AG09309 (cell line): ENCODE measurements around the gene SUV39H1.

ENCODE experiments used
- DNase-seq: peaks from one replicate; pipeline ENCODE4 v3.0.0-alpha.2; 2010; ENCODE audit warnings: low read depth
- H3K4me3 ChIP-seq: 2 replicates; pipeline ENCODE4 v1.5.1; 2011; ENCODE audit warnings: mild to moderate bottlenecking, low read depth, low read length, moderate library complexity; ENCODE audit not compliant: control insufficient read depth
- TF ChIP-seq, protein P1 (sequence below): IDR thresholded peaks from 2 replicates; pipeline ENCODE4 v1.5.1; 2011; ENCODE audit warnings: mild to moderate bottlenecking, low read depth, low read length, inconsistent platforms; ENCODE audit not compliant: insufficient read depth, control insufficient read depth; ENCODE audit errors: missing control alignments

Gene SUV39H1

DNA sequence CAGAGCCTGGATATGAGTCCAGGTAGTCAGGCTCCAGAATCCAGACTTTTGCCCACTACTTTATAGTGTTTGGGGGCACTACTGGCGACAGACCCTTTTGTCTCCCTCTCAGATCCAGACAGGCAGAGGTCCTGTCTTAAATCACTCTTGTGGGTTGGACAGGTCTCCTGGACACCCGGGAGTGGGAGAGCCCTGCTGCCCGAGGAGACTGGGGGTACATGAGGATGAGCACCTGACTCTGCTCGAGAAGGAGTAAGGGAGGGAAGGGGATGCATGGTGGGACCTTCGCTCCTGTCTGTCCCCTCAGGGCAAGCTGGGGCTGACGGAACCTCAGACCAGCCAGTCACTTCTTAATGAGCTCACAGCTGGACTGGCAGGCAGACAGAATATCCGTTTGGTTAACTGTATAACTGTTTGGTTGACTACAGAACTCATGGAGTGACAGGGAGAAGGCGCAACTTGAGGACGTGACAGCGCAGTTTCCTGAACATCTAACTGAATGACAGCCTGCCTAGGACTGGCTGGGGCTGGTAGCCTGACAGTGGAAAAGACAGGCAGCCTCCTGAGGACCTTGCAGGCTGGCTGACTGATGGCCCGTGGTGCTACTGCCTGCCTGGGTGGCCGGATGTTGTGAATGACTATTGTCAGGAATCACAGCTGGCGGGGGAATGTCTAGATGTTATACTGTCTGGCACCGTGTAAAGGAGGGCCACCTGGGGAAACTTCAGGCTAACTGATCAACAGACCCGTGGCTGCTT, 1.6 kb upstream of the SUV39H1 start:
- TF ChIP-seq, protein P1, sequence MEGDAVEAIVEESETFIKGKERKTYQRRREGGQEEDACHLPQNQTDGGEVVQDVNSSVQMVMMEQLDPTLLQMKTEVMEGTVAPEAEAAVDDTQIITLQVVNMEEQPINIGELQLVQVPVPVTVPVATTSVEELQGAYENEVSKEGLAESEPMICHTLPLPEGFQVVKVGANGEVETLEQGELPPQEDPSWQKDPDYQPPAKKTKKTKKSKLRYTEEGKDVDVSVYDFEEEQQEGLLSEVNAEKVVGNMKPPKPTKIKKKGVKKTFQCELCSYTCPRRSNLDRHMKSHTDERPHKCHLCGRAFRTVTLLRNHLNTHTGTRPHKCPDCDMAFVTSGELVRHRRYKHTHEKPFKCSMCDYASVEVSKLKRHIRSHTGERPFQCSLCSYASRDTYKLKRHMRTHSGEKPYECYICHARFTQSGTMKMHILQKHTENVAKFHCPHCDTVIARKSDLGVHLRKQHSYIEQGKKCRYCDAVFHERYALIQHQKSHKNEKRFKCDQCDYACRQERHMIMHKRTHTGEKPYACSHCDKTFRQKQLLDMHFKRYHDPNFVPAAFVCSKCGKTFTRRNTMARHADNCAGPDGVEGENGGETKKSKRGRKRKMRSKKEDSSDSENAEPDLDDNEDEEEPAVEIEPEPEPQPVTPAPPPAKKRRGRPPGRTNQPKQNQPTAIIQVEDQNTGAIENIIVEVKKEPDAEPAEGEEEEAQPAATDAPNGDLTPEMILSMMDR: no peak
- no peak for DNase-seq
- H3K4me3 ChIP-seq: no peak overlapping the region

DNA sequence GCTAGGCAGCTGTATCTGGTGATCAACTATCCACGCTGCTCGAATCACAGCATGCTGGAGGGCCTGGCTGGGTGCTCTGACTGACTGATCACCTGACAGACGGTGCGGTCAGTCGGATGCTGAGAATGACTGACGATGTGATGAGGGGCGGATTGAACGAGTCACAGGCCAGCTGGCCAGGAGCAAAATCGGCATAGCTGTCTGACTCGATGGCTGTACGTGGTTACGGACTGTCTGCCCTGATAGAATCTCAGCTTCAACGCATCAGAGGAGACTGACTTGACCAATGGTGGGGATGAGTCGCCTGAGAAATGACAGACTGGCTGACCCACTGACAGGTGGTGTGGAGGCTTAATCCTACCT, 1.0 kb upstream of the SUV39H1 start:
- no peak overlapping the region for H3K4me3 ChIP-seq
- TF ChIP-seq, protein P1: no peak
- DNase-seq: no peak

DNA sequence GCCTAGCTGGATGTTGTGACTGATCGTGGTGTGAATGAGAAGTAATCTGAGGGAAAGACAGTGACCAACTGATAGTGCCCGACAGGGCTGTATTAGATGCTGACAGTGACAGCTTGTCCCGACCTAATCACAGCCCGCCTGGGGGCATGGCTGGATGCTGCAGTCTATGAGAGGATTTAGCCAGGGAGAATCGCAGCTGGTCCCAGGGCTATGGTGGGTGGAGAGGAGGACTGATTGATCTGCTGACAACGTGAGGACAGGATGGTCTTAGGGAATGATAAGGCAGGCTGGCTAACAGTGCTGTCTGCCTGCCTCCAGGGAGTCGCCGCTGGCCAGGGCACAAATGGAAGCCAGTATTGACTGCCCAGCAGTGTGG, 621 bp upstream of the SUV39H1 start:
- peak overlapping the region; percentile 62 for H3K4me3 ChIP-seq
- TF ChIP-seq, protein P1: no peak
- DNase-seq: no peak

DNA sequence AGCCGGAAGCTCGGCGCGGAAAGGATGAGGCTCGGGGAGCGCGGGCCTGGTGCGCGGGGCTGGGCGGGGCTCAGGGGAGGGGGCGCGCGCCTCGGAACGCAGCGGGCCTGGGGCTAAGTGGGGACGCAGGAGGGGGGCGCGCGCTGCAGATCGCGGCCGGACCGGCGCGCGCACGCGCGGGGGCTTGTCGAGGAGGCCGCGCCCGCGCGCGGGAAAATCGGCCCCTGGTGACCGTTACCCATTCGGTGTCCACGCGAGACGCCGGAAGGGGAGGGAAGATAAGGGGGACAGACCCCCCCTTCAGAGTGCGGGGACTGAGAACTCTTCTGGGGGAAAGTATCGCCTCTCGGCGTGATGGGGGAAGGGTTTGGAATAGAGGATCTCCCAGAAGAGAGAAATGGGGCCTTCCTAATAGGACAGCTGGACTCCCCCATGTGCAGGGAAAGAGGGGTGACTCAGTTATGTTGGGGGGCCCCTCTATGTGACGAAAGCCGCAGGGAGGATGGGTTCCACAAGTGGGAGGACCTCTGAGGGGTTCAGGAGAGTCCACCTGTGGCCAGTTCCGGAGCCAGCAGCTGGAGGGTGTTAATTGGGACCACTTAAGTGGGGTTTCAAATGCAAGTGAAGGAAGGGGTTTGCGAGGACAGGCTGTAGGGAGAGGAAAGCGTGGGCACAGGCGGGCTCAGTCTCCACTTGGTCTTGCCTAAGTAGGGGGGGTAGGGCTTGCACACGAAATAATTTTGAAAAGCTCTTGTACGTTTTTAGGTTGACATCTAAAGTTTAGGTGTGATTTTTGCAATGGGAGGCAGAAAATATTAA, 584 bp downstream of the SUV39H1 start:
- DNase-seq: no peak
- H3K4me3 ChIP-seq: peak overlapping the region; percentile 59
- TF ChIP-seq, protein P1: no peak

DNA sequence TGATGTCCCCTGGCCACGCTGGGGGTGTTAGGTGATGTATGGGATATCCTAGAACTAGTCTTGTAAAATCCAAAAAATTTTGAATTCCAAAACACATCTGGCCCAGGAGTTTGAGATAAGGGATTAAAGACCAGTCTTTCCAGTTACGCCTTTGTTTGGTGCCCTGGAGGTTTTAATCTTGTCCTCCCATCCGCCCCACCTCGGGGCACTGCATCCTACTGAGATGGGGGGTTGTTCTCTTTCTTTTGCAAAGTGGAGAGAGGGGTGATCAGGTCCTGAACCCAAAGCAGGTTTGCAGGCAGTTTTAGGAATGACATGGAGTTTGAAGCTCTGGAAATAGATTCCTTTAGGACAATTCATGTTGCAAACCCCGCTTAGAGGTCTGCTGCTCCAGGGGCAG, 1.8 kb downstream of the SUV39H1 start:
- TF ChIP-seq, protein P1: no peak
- no peak for DNase-seq
- H3K4me3 ChIP-seq: no peak overlapping the region

DNA sequence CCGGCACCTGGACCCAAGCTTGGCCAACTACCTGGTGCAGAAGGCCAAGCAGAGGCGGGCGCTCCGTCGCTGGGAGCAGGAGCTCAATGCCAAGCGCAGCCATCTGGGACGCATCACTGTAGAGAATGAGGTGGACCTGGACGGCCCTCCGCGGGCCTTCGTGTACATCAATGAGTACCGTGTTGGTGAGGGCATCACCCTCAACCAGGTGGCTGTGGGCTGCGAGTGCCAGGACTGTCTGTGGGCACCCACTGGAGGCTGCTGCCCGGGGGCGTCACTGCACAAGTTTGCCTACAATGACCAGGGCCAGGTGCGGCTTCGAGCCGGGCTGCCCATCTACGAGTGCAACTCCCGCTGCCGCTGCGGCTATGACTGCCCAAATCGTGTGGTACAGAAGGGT, 3.7 kb downstream of the SUV39H1 start:
- TF ChIP-seq, protein P1: no peak
- H3K4me3 ChIP-seq: no peak overlapping the region
- no peak for DNase-seq
